HTR-8/SVneo (cell line): ENCODE results near the gene NTM.

ENCODE experiments used
- DNase-seq: peaks from one replicate; pipeline ENCODE4 v3.0.0; 2011; ENCODE audit warnings: low spot score, mixed read lengths; ENCODE audit not compliant: insufficient read length
- FAIRE-seq: peaks from 2 replicates; lab custom pipeline; 2011; peaks lifted over from hg19 to GRCh38; lab: Jason Lieb, UNC

Gene NTM

GRCh38 chr11:132238331-132238866, 868.0 kb downstream of the NTM start:
- DNase-seq (no peak), FAIRE-seq (no peak)

GRCh38 chr11:132240374-132240773, 870.0 kb downstream of the NTM start:
- no peak for FAIRE-seq
- DNase-seq = no peak

- DNase-seq = no peak
- FAIRE-seq = no peak
Measured at GRCh38 chr11:132242632-132243031, 872.2 kb downstream of the NTM start.

- FAIRE-seq (no peak), DNase-seq (no peak)
Measured at GRCh38 chr11:132244846-132245245, 874.4 kb downstream of the NTM start.

- FAIRE-seq = no peak
- no peak for DNase-seq
Measured at GRCh38 chr11:132245403-132246385, 875.3 kb downstream of the NTM start.

GRCh38 chr11:132248580-132248979, 878.2 kb downstream of the NTM start:
- DNase-seq = no peak

GRCh38 chr11:132249256-132249655, 878.8 kb downstream of the NTM start:
- FAIRE-seq = no peak

More at GRCh38 chr11:132248580-132248979, 878.2 kb downstream of the NTM start:
- no peak for FAIRE-seq

GRCh38 chr11:132251061-132251460, 880.6 kb downstream of the NTM start:
- no peak for FAIRE-seq
- no peak for DNase-seq

More at GRCh38 chr11:132249256-132249655, 878.8 kb downstream of the NTM start:
- no peak for DNase-seq

GRCh38 chr11:132253469-132254264, 883.3 kb downstream of the NTM start:
- DNase-seq = no peak
- FAIRE-seq = no peak

- FAIRE-seq = no peak
- no peak for DNase-seq
Measured at GRCh38 chr11:132254906-132255305, 884.5 kb downstream of the NTM start.

- FAIRE-seq (no peak), DNase-seq (no peak)
Measured at GRCh38 chr11:132256528-132257279, 886.3 kb downstream of the NTM start.

- no peak for FAIRE-seq
- no peak for DNase-seq
Measured at GRCh38 chr11:132257871-132258270, 887.5 kb downstream of the NTM start.

GRCh38 chr11:132258875-132259274, 888.5 kb downstream of the NTM start:
- no peak for DNase-seq
- no peak for FAIRE-seq

- DNase-seq (no peak), FAIRE-seq (no peak)
Measured at GRCh38 chr11:132260636-132261035, 890.2 kb downstream of the NTM start.

GRCh38 chr11:132263241-132263640, 892.8 kb downstream of the NTM start:
- DNase-seq (no peak), FAIRE-seq (no peak)

GRCh38 chr11:132263875-132264274, 893.5 kb downstream of the NTM start:
- FAIRE-seq (no peak), DNase-seq (no peak)

GRCh38 chr11:132264616-132265015, 894.2 kb downstream of the NTM start:
- DNase-seq (no peak), FAIRE-seq (no peak)

GRCh38 chr11:132278801-132279574, 908.6 kb downstream of the NTM start:
- DNase-seq (no peak), FAIRE-seq (no peak)

- DNase-seq (no peak), FAIRE-seq (no peak)
Measured at GRCh38 chr11:132284048-132284447, 913.6 kb downstream of the NTM start.
